CD4-positive, alpha-beta T cell (primary cell): ENCODE measurements around the gene PCDH8. TPM values are rescaled to one million over a fixed set of nuclear protein-coding genes. Genes with fewer than 3 reads are reported as not detected.

Experiments
- ATAC-seq: fragments of 200-7000 bp; cut with Tn5 transposase; one replicate; pipeline ENCODE4 v1.10.0; 2022; ENCODE audit warnings: mild to moderate bottlenecking; ENCODE audit not compliant: poor library complexity
- CTCF ChIA-PET: fragments of 350-600 bp; sonication (Branson Sonifier 250); formaldehyde crosslinking; loops from one replicate; lab custom pipeline; 2021; ENCODE audit warnings: antibody characterized with exemption, inconsistent platforms; lab: Charles Lee
- POLR2A ChIA-PET: fragments of 350-600 bp; sonication (Branson Sonifier 250); formaldehyde crosslinking; loops from one replicate; lab custom pipeline; 2021; ENCODE audit warnings: antibody characterized with exemption, inconsistent platforms; lab: Charles Lee
- DNase-seq, 14 experiments: peaks; one replicate each; pipeline ENCODE4 v3.0.0-alpha.2; 2013 to 2020; ENCODE audit warnings: mixed read lengths in 2 of 14
- H3K27ac ChIP-seq, 2 donors: one replicate each; pipeline versions ENCODE4 v1.5.1 to v1.7.0; 2013; ENCODE audit warnings: low read length in 2 of 2, low read depth in 1 of 2, mild to moderate bottlenecking in 1 of 2
- H3K27me3 ChIP-seq, 2 experiments: 1 replicate in 1 of 2; 2 replicates in 1 of 2; pipeline versions ENCODE4 v1.6.1 to v1.7.0; 2013; ENCODE audit warnings: low read length in 2 of 2, control low read depth in 1 of 2, mild to moderate bottlenecking in 1 of 2, moderate library complexity in 1 of 2; ENCODE audit not compliant: insufficient read depth in 2 of 2, control insufficient read depth in 1 of 2
- H3K36me3 ChIP-seq: one replicate; pipeline ENCODE4 v1.6.1; 2013; ENCODE audit warnings: low read length, control low read depth; ENCODE audit not compliant: insufficient read depth
- H3K4me1 ChIP-seq: one replicate; pipeline ENCODE4 v1.6.1; 2013; ENCODE audit warnings: low read length, control low read depth; ENCODE audit not compliant: insufficient read depth
- H3K4me3 ChIP-seq: one replicate; pipeline ENCODE4 v1.5.1; 2013; ENCODE audit warnings: mild to moderate bottlenecking, low read length, moderate library complexity
- H3K9me3 ChIP-seq, 2 experiments: 1 replicate in 1 of 2; 2 replicates in 1 of 2; pipeline versions ENCODE4 v1.6.1 to v1.7.0; 2013; ENCODE audit warnings: low read length in 2 of 2, mild to moderate bottlenecking in 2 of 2, control low read depth in 1 of 2, moderate library complexity in 1 of 2; ENCODE audit not compliant: control insufficient read depth in 1 of 2, insufficient read depth in 1 of 2
- H3K27ac Mint-ChIP-seq: one replicate; pipeline ENCODE4 v1.8.0; 2020; ENCODE audit warnings: mixed read lengths
- H3K27me3 Mint-ChIP-seq: one replicate; pipeline ENCODE4 v1.8.0; 2021; ENCODE audit warnings: mixed read lengths
- H3K36me3 Mint-ChIP-seq: one replicate; pipeline ENCODE4 v1.8.0; 2021; ENCODE audit warnings: low read depth, mixed read lengths
- H3K4me1 Mint-ChIP-seq: one replicate; pipeline ENCODE4 v1.8.0; 2021; ENCODE audit warnings: low read depth, mixed read lengths
- H3K4me3 Mint-ChIP-seq: one replicate; pipeline ENCODE4 v1.8.0; 2020; ENCODE audit warnings: mild to moderate bottlenecking, mixed read lengths
- H3K9me3 Mint-ChIP-seq: one replicate; pipeline ENCODE4 v1.8.0; 2020; ENCODE audit warnings: mixed read lengths
- CTCF ChIP-seq: fragments of 200-600 bp; IDR thresholded peaks from one replicate; pipeline ENCODE4 v1.8.0; 2022; ENCODE audit warnings: antibody characterized with exemption, mild to moderate bottlenecking
- intact Hi-C, 2 experiments: fragments of 100-400 bp; cut with DNase I in 1 of 2; cut with micrococcal nuclease in 1 of 2; formaldehyde crosslinking; loops; one replicate each; pipeline versions ENCODE4 v1.15.1 to v1.9.0; 2023 to 2025; cut with DNase I, micrococcal nuclease
- polyA plus RNA-seq, 2 donors: library from polyadenylated mRNA; unstranded; fragments of 120-200 nt; gene quantifications; one replicate each; pipeline ENCODE4 v1.2.1, GENCODE V29; 2013
- total RNA-seq, 174 experiments: library from RNA in 2 of 174; stranded (reverse) in 2 of 174; gene quantifications; one replicate each; pipeline ENCODE4 v1.2.3 and lab custom pipeline; 2021 to 2026

Gene PCDH8
- total RNA-seq: not detected
- polyA plus RNA-seq (2013, experiment 1 of 2): not detected
- 0.04 TPM for polyA plus RNA-seq (2013, experiment 2 of 2)
- total RNA-seq (lab: John Stamatoyannopoulos, UW): 0 to 0.16 (median 0) reads per million in 172 experiments

- H3K36me3 ChIP-seq: no peaks in the 10 kb centered on the region
- Mint-ChIP-seq H3K9me3 (no peaks in the 10 kb centered on the region), H3K36me3 (no peaks in the 10 kb centered on the region), H3K27me3 (peaks cover 66% of the 10 kb centered on the region), H3K27ac (no peak within 1 kb of the TSS), H3K4me1 (peaks cover 32% of the 10 kb centered on the region), H3K4me3 (peak within 1 kb of the TSS; percentile 35)
- no peak within 1 kb of the TSS for H3K4me3 ChIP-seq
- intact Hi-C loops: no loop called here
- H3K9me3 ChIP-seq: peaks cover 0 to 60% of the 10 kb centered on the region in 2 experiments
- no peak for TF ChIP-seq CTCF
- H3K27ac ChIP-seq: no peak within 1 kb of the TSS
- ATAC-seq: no peak
- peaks cover 33% of the 10 kb centered on the region for H3K4me1 ChIP-seq
- POLR2A ChIA-PET: no interaction called here
- DNase-seq: no peak
- H3K27me3 ChIP-seq: peaks cover 78 to 85% of the 10 kb centered on the region in 2 experiments
- CTCF ChIA-PET: no interaction called here
Measured at GRCh38 chr13:52848455-52849195, at the start of gene PCDH8. TSS of gene PCDH8 (minus strand) at chr13:52848640. CDS start at chr13:52848436, 204 bp downstream.

GRCh38 chr13:52896827-52897659 is 48.6 kb upstream of the PCDH8 start:
- Mint-ChIP-seq H3K9me3 (no peaks in the 10 kb centered on the region), H3K27ac (no peak overlapping the region), H3K27me3 (no peaks in the 10 kb centered on the region), H3K4me3 (no peak overlapping the region), H3K4me1 (no peaks in the 10 kb centered on the region), H3K36me3 (no peaks in the 10 kb centered on the region)
- Histone ChIP-seq H3K27me3 (peaks cover 0 to 5% of the 10 kb centered on the region in 2 experiments), H3K36me3 (no peaks in the 10 kb centered on the region), H3K4me1 (no peaks in the 10 kb centered on the region), H3K27ac (no peak overlapping the region), H3K9me3 (no peaks in the 10 kb centered on the region), H3K4me3 (no peak overlapping the region)
- intact Hi-C loops: no loop called here
- ATAC-seq (no peak), DNase-seq (peak in 1 of 14 experiments; percentile 14)
- ChIA-PET CTCF (no interaction called here), POLR2A (no interaction called here)
- no peak for TF ChIP-seq CTCF

- H3K9me3 ChIP-seq: no peaks in the 10 kb centered on the region
- Mint-ChIP-seq H3K27ac (no peak overlapping the region), H3K9me3 (no peaks in the 10 kb centered on the region), H3K27me3 (no peaks in the 10 kb centered on the region), H3K4me3 (no peak overlapping the region), H3K4me1 (no peaks in the 10 kb centered on the region), H3K36me3 (no peaks in the 10 kb centered on the region)
- intact Hi-C loops: no loop called here
- no peaks in the 10 kb centered on the region for H3K4me1 ChIP-seq
- CTCF ChIA-PET: no interaction called here
- no peak for TF ChIP-seq CTCF
- DNase-seq: no peak
- H3K27ac ChIP-seq: no peak overlapping the region
- POLR2A ChIA-PET: no interaction called here
- no peak for ATAC-seq
- H3K36me3 ChIP-seq: no peaks in the 10 kb centered on the region
- H3K4me3 ChIP-seq: no peak overlapping the region
- peaks cover 0 to 5% of the 10 kb centered on the region in 2 experiments for H3K27me3 ChIP-seq
Measured at GRCh38 chr13:52894413-52894812, 46.0 kb upstream of the PCDH8 start.
